GM18858 (cell line): ENCODE data around the gene SCN3A.

Experiments
- ATAC-seq: cut with Tn5 transposase; IDR thresholded peaks from one replicate; pipeline ENCODE4 v1.9.1; 2021; ENCODE audit not compliant: unreplicated experiment

SCN3A gene

DNA sequence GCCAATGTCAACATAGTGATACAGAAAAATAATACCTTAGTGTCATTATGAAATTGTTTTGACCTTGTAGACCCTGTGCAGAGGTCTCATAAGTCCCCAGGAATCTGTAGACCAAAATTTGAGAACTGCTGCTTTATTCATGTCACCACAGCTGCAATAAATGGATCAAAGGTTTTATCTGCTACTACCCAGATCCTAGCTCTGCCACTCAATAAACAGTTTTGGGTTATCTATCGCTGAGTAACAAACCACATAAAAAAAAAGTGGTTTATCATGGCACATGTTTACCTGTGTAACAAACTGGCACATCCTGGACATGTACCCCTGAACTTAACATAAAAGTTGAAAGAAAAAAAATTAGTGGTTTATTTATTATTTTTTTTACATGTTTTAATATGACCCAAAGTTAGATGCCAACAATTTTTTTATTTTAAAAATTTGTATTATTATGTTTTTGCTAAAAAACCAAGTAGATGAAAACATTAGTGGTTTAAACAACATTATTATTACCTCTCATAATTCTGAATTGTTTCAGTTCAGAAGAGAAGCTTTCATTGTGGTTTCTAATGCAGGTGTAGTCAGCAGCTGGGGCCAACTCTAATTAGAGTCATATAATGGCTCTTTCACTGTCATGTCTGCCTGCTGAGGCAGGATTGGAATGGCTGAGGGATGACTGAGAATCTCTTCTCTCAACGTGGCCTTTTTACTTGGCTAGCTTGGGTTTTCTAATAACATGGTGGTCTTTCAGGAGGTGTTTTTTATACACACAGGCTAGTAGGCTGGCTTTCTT, 145.2 kb downstream of the SCN3A start:
- ATAC-seq = no peak

DNA sequence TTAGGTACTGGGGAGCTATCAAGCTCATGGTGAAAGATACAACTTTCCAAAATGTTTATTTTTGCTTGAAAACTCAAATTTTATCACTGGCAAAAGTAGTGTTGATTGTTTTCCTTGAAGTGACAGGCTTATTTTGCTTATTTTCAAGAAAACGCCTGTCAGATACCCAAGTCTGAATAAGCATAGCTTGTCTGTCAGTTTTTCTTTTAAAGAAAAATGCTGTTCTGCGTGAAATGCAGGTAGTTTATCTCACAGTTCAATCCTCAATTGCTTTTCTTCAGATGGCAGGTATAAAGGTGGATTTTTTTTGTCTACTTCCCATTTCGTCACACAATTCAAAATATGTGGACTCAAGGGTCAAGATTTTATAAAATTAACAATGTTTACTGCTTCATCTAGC, 145.9 kb downstream of the SCN3A start:
- ATAC-seq = no peak

GRCh38 chr2:165057308-165057707, 146.5 kb downstream of the SCN3A start:
- no peak for ATAC-seq

DNA sequence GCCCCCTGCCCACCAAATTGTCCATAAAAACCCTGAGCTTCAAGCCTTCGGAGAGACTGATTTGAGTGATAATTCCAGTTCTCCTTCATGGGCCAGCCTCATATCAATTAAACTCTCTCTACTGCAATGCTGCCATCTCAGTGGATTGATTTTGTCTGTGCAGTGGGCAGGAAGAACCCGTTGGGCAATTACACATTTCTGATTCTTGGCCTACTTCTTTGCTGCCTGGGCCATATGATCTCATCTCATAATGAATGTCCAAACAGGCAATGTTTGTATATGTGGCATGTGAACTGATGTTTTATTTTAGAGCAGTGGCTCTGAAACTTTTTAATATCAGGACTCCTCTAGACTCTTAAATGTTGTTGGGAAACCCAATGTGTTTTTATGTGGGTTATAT, 147.3 kb downstream of the SCN3A start:
- ATAC-seq = no peak

- no peak for ATAC-seq
These were observed 148.6 kb downstream of the SCN3A start for GRCh38 chr2:165055082-165055851.

DNA sequence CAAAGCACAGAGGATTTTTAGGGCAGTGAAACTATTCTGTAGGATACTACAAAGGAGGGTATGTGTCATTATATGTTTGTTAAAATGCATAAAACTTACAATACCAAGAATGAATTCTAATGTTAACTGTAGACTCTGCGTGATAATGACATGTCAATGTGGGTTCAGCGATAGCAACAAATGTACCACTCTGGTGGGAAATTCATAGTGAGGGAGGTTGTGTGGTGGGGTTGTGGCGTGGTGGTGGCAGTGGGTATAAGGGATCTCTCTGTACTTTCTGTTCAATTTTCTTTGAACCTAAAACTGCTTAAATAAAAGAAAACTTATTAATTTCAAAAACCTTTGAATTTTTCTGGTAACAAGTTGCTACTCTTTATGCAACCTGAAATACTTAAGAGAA, 149.2 kb downstream of the SCN3A start:
- ATAC-seq = no peak

DNA sequence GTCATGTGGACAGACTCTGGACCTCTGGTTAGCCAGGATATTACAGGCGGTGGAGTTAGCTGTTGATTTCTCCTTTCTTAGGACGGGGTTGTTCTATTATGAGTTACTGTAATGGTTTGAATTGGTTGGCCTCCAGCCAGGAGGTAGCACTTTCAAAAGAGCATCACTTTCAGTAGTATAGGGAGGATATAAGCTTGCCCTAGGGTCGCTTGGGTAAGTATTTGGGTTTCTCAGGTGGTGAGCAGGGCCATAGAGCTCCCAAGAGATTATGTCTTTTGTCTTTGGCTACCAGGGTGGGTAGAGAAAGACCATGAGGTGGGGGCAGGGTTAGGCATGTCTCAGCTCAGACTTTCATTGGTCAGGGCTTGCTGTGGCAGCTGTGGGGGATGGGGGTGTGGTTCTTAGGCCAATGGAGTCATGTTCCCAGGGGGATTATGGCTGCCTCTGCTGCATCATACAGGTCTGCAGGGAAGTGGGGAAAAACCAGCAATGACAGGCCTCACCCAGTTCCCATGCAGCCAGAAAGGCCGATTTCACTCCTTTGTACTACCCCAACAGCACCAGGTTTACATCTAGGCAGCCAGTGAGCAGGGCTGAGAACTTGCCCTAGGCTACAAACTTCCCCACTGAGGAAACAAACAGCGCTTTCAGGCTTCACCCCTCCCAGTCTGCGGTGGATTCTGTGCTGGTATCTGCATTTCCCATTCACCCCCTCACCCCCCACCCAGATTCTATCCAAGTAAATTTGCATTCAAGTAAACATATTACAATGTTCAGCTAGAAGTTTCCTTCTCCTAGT, 159.1 kb downstream of the SCN3A start:
- no peak for ATAC-seq
